HG03097 (cell line): Measurements from ENCODE around the gene SPON1.
"Not testable (repeated sequence)": the region's sequence is repeated elsewhere in the genome, so short reads cannot be mapped to it uniquely, and the experiment has no call there.

Source experiments
- ATAC-seq: cut with Tn5 transposase; IDR thresholded peaks from one replicate; pipeline ENCODE4 v1.9.1; 2021; ENCODE audit not compliant: unreplicated experiment, low FRiP score

SPON1 gene

GRCh38 chr11:13962562-13963168, at the start of gene SPON1:
TSS of gene SPON1 (plus strand) at chr11:13962723. CDS start at chr11:13962905, 182 bp downstream.
- no peak for ATAC-seq

GRCh38 chr11:13917264-13917663, 45.3 kb upstream of the SPON1 start:
- no peak for ATAC-seq

GRCh38 chr11:13917904-13918303, 44.6 kb upstream of the SPON1 start:
- ATAC-seq, result no peak

- no peak for ATAC-seq
Measured at GRCh38 chr11:13920756-13921155, 41.8 kb upstream of the SPON1 start.

- ATAC-seq, result no peak
Measured at GRCh38 chr11:13921545-13921944, 41.0 kb upstream of the SPON1 start.

GRCh38 chr11:13923182-13923581, 39.3 kb upstream of the SPON1 start:
- ATAC-seq, result no peak

GRCh38 chr11:13923716-13924650, 38.5 kb upstream of the SPON1 start:
- ATAC-seq, result peak; percentile 71

GRCh38 chr11:13924801-13925327, 37.7 kb upstream of the SPON1 start:
- no peak for ATAC-seq

- ATAC-seq, result not testable (repeated sequence)
Measured at GRCh38 chr11:13926366-13926765, 36.2 kb upstream of the SPON1 start.

- ATAC-seq, result no peak
Measured at GRCh38 chr11:13926981-13927380, 35.5 kb upstream of the SPON1 start.

- no peak for ATAC-seq
Measured at GRCh38 chr11:13927481-13927880, 35.0 kb upstream of the SPON1 start.

- no peak for ATAC-seq
Measured at GRCh38 chr11:13928566-13929251, 33.8 kb upstream of the SPON1 start.

GRCh38 chr11:13929395-13929891, 33.1 kb upstream of the SPON1 start:
- ATAC-seq, result no peak

- ATAC-seq, result no peak
Measured at GRCh38 chr11:13931356-13931755, 31.2 kb upstream of the SPON1 start.

GRCh38 chr11:13937154-13937553, 25.4 kb upstream of the SPON1 start:
- not testable (repeated sequence) for ATAC-seq

GRCh38 chr11:13938829-13939228, 23.7 kb upstream of the SPON1 start:
- not testable (repeated sequence) for ATAC-seq

- no peak for ATAC-seq
Measured at GRCh38 chr11:13939961-13940906, 22.3 kb upstream of the SPON1 start.

GRCh38 chr11:13940907-13941256, 21.6 kb upstream of the SPON1 start:
- no peak for ATAC-seq

GRCh38 chr11:13941775-13942174, 20.7 kb upstream of the SPON1 start:
- ATAC-seq, result no peak

- no peak for ATAC-seq
Measured at GRCh38 chr11:13942378-13942777, 20.1 kb upstream of the SPON1 start.
